Endothelial cell of hepatic sinusoid (primary cell): ENCODE measurements around the gene PRDM5.

ENCODE experiments used
- in situ Hi-C: cut with HindIII; loops from 2 replicates; pipeline ENCODE4 v1.10.0; 2017; ENCODE audit warnings: low sequenced_read_pairs

Gene PRDM5

GRCh38 chr4:120824946-120825345 lies 97.6 kb downstream of the PRDM5 start:
- in situ Hi-C loops = no loop called here

GRCh38 chr4:120821977-120822376 lies 100.5 kb downstream of the PRDM5 start:
- in situ Hi-C loops = no loop called here

GRCh38 chr4:120821029-120821428 lies 101.5 kb downstream of the PRDM5 start:
- in situ Hi-C loops = no loop called here

GRCh38 chr4:120819805-120820437 lies 102.6 kb downstream of the PRDM5 start:
- in situ Hi-C loops = no loop called here

- in situ Hi-C loops = no loop called here
Observed at GRCh38 chr4:120816296-120816965, 106.1 kb downstream of the PRDM5 start.

GRCh38 chr4:120815361-120815760 lies 107.2 kb downstream of the PRDM5 start:
- in situ Hi-C loops = no loop called here

- in situ Hi-C loops = no loop called here
Observed at GRCh38 chr4:120814886-120815285, 107.6 kb downstream of the PRDM5 start.

- in situ Hi-C loops = no loop called here
Observed at GRCh38 chr4:120812216-120812615, 110.3 kb downstream of the PRDM5 start.

GRCh38 chr4:120809518-120809917 lies 113.0 kb downstream of the PRDM5 start:
- in situ Hi-C loops = no loop called here

GRCh38 chr4:120808475-120809141 lies 113.9 kb downstream of the PRDM5 start:
- in situ Hi-C loops = no loop called here

- in situ Hi-C loops = no loop called here
Observed at GRCh38 chr4:120801137-120801758, 121.3 kb downstream of the PRDM5 start.

- in situ Hi-C loops = no loop called here
Observed at GRCh38 chr4:120798570-120798969, 124.0 kb downstream of the PRDM5 start.

- in situ Hi-C loops = no loop called here
Observed at GRCh38 chr4:120796271-120796670, 126.3 kb downstream of the PRDM5 start.

GRCh38 chr4:120785202-120785601 lies 137.3 kb downstream of the PRDM5 start:
- in situ Hi-C loops = no loop called here

GRCh38 chr4:120777459-120777858 lies 145.1 kb downstream of the PRDM5 start:
- in situ Hi-C loops = no loop called here

GRCh38 chr4:120775431-120775830 lies 147.1 kb downstream of the PRDM5 start:
- in situ Hi-C loops = no loop called here

GRCh38 chr4:120773641-120774040 lies 148.9 kb downstream of the PRDM5 start:
- in situ Hi-C loops = no loop called here

GRCh38 chr4:120771907-120772306 lies 150.6 kb downstream of the PRDM5 start:
- in situ Hi-C loops = no loop called here

- in situ Hi-C loops = no loop called here
Observed at GRCh38 chr4:120770897-120771296, 151.6 kb downstream of the PRDM5 start.

- in situ Hi-C loops = no loop called here
Observed at GRCh38 chr4:120769227-120769626, 153.3 kb downstream of the PRDM5 start.

GRCh38 chr4:120765260-120765680 lies 157.3 kb downstream of the PRDM5 start:
- in situ Hi-C loops = no loop called here

- in situ Hi-C loops = no loop called here
Observed at GRCh38 chr4:120763650-120764049, 158.9 kb downstream of the PRDM5 start.
